Activated CD8-positive, alpha-beta memory T cell treated with anti-CD3 and anti-CD28 coated beads for 48 hours (primary cell): ENCODE data around the gene FAM136A.
"Not testable (repeated sequence)": the region's sequence is repeated elsewhere in the genome, so short reads cannot be mapped to it uniquely, and the experiment has no call there.

Experiments used
- DNase-seq, 3 experiments: peaks; one replicate each; pipeline ENCODE4 v3.0.0-alpha.2; 2020; ENCODE audit warnings: low read depth in 2 of 3, low spot score in 2 of 3

Gene FAM136A

GRCh38 chr2:70301344-70302194 lies at the start of gene FAM136A:
FAM136A (minus strand) TSS chr2:70302067; CDS start chr2:70302011, 56 bp downstream.
- peak; percentile 80 to 86 (median 84) for DNase-seq

- DNase-seq = no peak
Observed at GRCh38 chr2:70349921-70350685, 48.2 kb upstream of the FAM136A start.

- DNase-seq = no peak
Observed at GRCh38 chr2:70347831-70348230, 46.0 kb upstream of the FAM136A start.

- no peak for DNase-seq
Observed at GRCh38 chr2:70344195-70344594, 42.3 kb upstream of the FAM136A start.

- DNase-seq = no peak
Observed at GRCh38 chr2:70341477-70341765, 39.6 kb upstream of the FAM136A start.

- DNase-seq = peak in 1 of 3 experiments; percentile 4
Observed at GRCh38 chr2:70340761-70341476, 39.1 kb upstream of the FAM136A start.

GRCh38 chr2:70340075-70340474 lies 38.2 kb upstream of the FAM136A start:
- DNase-seq = no peak

GRCh38 chr2:70336552-70336951 lies 34.7 kb upstream of the FAM136A start:
- no peak for DNase-seq

GRCh38 chr2:70331012-70331411 lies 29.1 kb upstream of the FAM136A start:
- no peak for DNase-seq

- DNase-seq = no peak
Observed at GRCh38 chr2:70330476-70330875, 28.6 kb upstream of the FAM136A start.

GRCh38 chr2:70328921-70329561 lies 27.2 kb upstream of the FAM136A start:
- DNase-seq = no peak

GRCh38 chr2:70325875-70326274 lies 24.0 kb upstream of the FAM136A start:
- DNase-seq = no peak

GRCh38 chr2:70322518-70322917 lies 20.7 kb upstream of the FAM136A start:
- DNase-seq = no peak

GRCh38 chr2:70321370-70321769 lies 19.5 kb upstream of the FAM136A start:
- no peak for DNase-seq

- DNase-seq = no peak
Observed at GRCh38 chr2:70314640-70315039, 12.8 kb upstream of the FAM136A start.

GRCh38 chr2:70312560-70312959 lies 10.7 kb upstream of the FAM136A start:
- DNase-seq = no peak

GRCh38 chr2:70310899-70311298 lies 9.0 kb upstream of the FAM136A start:
- DNase-seq = no peak

GRCh38 chr2:70305531-70305930 lies 3.7 kb upstream of the FAM136A start:
- DNase-seq = no peak

- DNase-seq = no peak
Observed at GRCh38 chr2:70304498-70304897, 2.6 kb upstream of the FAM136A start.

- DNase-seq = no peak
Observed at GRCh38 chr2:70303186-70303585, 1.3 kb upstream of the FAM136A start.

GRCh38 chr2:70302195-70302546 lies 304 bp upstream of the FAM136A start:
- not testable (repeated sequence) for DNase-seq
